Coronary artery (tissue), 2 donors: Measurements from ENCODE around the gene OR6B2.

ENCODE experiments used
- DNase-seq: peaks from one replicate; pipeline ENCODE4 v3.0.0-alpha.2; 2017; ENCODE audit warnings: low spot score
- H3K27ac ChIP-seq, 2 donors: fragments of 200-600 bp; sonication (generic); one replicate each; pipeline ENCODE4 v1.5.1; 2016 to 2019
- H3K4me3 ChIP-seq: fragments of 200-600 bp; sonication (generic); 2 replicates; pipeline ENCODE4 v1.5.1; 2016; ENCODE audit warnings: mild to moderate bottlenecking, moderate library complexity
- TF ChIP-seq, protein P1 (sequence below): fragments of 200-600 bp; sonication (generic); IDR thresholded peaks from one replicate; pipeline ENCODE4 v1.5.1; 2019; ENCODE audit warnings: antibody characterized with exemption

The OR6B2 gene

DNA sequence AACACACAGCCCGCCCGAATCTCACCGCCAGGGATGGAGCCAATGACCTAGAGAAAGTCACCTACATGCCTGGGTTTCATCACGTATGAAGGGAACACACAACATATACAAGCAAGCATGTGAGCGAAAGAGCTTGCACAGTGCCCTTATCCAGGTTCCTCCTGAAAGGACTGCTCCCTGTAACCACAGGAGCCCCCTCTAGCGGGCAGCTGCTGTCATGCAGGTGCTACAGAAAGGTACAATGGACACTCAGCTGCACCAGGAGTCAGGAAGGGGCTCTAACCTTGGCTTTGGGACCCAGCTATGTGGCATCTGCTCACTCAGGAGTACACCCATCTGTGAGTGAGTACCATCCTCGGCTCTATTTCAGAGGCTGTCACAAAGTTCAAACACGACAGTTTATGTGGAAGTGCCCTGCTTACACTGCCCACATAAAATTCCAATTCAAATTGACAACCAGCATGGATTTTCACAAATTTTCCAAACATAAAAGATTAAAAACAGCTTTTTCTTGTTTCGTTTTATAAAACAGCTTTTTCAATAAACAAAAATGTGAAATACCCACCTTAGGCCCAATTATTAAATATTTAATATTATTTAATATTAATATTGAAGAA is 8.6 kb downstream of the OR6B2 start:
- Histone ChIP-seq H3K27ac (no peak overlapping the region), H3K4me3 (no peak overlapping the region)
- DNase-seq, result no peak
- TF ChIP-seq, protein P1, sequence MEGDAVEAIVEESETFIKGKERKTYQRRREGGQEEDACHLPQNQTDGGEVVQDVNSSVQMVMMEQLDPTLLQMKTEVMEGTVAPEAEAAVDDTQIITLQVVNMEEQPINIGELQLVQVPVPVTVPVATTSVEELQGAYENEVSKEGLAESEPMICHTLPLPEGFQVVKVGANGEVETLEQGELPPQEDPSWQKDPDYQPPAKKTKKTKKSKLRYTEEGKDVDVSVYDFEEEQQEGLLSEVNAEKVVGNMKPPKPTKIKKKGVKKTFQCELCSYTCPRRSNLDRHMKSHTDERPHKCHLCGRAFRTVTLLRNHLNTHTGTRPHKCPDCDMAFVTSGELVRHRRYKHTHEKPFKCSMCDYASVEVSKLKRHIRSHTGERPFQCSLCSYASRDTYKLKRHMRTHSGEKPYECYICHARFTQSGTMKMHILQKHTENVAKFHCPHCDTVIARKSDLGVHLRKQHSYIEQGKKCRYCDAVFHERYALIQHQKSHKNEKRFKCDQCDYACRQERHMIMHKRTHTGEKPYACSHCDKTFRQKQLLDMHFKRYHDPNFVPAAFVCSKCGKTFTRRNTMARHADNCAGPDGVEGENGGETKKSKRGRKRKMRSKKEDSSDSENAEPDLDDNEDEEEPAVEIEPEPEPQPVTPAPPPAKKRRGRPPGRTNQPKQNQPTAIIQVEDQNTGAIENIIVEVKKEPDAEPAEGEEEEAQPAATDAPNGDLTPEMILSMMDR, result peak; percentile 38

DNA sequence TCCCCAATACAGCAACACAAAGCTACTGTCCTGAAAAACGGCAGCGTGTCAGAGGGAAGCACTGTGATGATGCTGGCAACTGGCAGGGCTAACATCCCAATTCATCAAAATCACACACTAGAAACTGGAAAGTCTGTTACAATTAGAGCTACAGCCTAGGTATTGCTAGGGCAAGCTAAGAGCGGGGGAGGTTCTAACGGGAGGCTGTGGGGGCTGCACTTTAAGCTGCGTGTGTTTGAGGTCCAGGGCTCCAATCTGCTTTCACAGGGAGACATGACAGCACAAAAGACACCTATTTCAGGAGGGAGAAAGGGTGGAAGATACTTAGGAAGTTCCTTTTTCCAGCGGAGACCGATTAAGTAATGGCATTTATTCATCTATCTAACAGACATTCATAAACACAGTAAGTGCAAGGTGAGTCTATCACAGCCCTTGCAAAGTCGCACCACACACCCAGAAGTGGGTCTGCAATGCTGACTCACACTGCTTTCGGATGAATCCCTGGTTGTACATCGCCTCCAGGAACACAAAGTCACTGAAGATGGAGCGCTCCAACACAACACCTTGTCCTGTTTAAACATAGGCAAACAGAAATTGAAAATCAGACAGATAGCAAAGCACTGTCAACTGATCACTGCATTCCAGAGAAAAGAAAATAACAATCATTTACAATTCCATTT is 12.0 kb downstream of the OR6B2 start:
- no peak for DNase-seq
- no peak overlapping the region for H3K27ac ChIP-seq
- TF ChIP-seq, protein P1, result no peak
- H3K4me3 ChIP-seq, result no peak overlapping the region

- H3K4me3 ChIP-seq, result no peak overlapping the region
- TF ChIP-seq, protein P1, result no peak
- H3K27ac ChIP-seq, result no peak overlapping the region
- DNase-seq, result no peak
These were observed 15.9 kb downstream of the OR6B2 start for GRCh38 chr2:240014327-240014726.

- TF ChIP-seq, protein P1, result no peak
- H3K27ac ChIP-seq, result no peak overlapping the region
- H3K4me3 ChIP-seq, result no peak overlapping the region
- DNase-seq, result no peak
These were observed 16.9 kb downstream of the OR6B2 start for GRCh38 chr2:240013343-240013742.

- TF ChIP-seq, protein P1, result no peak
- no peak overlapping the region for H3K27ac ChIP-seq
- no peak for DNase-seq
- no peak overlapping the region for H3K4me3 ChIP-seq
These were observed 27.2 kb downstream of the OR6B2 start for GRCh38 chr2:240002983-240003382.

- H3K4me3 ChIP-seq, result no peak overlapping the region
- no peak for DNase-seq
- TF ChIP-seq, protein P1, result no peak
These were observed 29.6 kb downstream of the OR6B2 start for GRCh38 chr2:240000671-240001070.

More at GRCh38 chr2:240000671-240001070, 29.6 kb downstream of the OR6B2 start:
- H3K27ac ChIP-seq, result no peak overlapping the region
